GM23248 (cell line): ENCODE results near the gene SNURF.

Experiments used
- EZH2 ChIP-seq: fragments of 200-600 bp; sonication (generic); IDR thresholded peaks from 2 replicates; pipeline ENCODE4 v1.6.1; 2018; ENCODE audit warnings: antibody characterized with exemption, mild to moderate bottlenecking; ENCODE audit not compliant: insufficient read depth, poor library complexity, severe bottlenecking
- EZH2phosphoT487 ChIP-seq: fragments of 200-600 bp; sonication (generic); IDR thresholded peaks from 2 replicates; pipeline ENCODE4 v1.6.1; 2018; ENCODE audit warnings: antibody characterized with exemption, moderate library complexity, mild to moderate bottlenecking, low read depth; ENCODE audit not compliant: insufficient read depth

DNA sequence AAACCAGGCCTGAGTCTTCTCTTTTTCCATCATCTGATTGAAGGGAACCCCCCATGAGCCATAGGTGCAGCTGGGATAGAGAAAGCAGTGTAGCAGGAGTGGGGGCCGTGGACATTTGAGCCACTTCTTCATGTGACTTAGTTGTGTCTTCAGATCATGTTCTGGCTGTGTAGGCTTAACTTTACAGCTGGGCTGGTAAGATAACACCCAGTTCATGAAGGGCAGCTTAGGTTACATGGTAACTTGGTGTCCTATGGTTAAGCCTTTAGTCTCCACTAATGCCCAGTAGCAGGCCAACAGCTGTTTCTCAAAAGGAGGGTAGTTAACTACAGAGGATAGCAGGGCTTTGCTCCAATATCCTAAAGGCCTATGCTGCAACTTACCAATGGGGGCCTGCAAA is 11.4 kb upstream of the SNURF start:
- no peak for TF ChIP-seq EZH2
- no peak for TF ChIP-seq EZH2phosphoT487
